KG1 (cell line): ENCODE data around the gene LOX.
"Not testable (repeated sequence)": the region's sequence is repeated elsewhere in the genome, so short reads cannot be mapped to it uniquely, and the experiment has no call there.

Source experiments
- DNase-seq: peaks from one replicate; lab custom pipeline; 2025; lab: John Stamatoyannopoulos, UW

The LOX gene

DNA sequence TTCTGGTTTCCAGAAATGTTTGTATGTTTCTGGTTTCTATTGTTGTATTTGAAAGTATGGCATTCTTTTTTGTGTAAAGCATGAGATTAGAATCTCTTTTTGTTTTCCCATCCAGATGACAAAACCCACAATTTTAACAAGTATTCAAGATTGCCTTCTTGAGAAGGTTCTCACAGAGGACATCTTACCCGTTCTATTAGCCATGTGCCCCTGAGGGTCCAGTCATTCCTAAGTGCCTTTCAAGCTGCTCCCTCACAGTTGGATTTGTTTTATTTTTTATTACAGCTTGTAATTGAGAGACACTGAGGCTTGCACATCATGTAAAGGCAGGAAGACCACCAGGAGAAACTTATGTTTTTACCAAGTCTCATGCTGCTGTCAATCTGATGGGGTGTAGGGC is 19.3 kb upstream of the LOX start:
- no peak for DNase-seq

DNA sequence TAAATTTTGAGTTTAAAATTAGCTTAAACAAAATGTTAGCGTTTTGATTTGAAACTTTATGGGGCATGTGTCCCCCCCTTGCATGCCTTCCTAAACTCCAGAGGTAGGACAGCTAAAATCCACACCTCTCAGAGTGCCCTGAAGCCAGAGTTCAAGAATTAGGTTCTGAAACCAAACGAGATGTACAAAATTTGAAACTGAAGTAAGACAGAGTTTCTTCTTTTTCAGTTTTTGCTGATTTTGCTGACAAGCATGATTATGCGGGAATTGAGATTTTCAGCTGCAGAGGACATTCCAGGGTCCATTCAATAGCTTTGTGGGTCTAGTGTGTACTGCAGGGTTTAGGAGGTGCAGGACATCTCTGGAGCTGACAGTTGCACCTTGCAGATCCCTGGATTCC is 17.1 kb upstream of the LOX start:
- no peak for DNase-seq

DNA sequence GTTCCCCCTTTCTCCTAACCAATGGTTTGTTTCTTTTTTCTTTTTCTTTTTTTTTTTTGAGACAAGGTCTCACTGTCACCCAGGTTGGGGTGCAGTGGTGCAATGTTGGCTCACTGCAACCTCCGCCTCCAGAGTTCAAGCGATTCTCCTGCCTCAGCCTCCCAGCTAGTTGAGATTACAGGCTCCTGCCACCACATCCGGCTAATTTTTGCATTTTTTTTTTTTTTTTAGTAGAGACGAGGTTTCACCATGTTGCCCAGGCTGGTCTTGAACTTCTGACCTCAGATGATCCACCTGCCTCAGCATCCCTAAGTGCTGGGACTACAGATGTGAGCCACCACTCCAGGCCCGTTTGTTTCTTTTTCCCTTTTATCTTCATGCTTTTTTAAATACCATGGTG is 16.2 kb upstream of the LOX start:
- DNase-seq: not testable (repeated sequence)

DNA sequence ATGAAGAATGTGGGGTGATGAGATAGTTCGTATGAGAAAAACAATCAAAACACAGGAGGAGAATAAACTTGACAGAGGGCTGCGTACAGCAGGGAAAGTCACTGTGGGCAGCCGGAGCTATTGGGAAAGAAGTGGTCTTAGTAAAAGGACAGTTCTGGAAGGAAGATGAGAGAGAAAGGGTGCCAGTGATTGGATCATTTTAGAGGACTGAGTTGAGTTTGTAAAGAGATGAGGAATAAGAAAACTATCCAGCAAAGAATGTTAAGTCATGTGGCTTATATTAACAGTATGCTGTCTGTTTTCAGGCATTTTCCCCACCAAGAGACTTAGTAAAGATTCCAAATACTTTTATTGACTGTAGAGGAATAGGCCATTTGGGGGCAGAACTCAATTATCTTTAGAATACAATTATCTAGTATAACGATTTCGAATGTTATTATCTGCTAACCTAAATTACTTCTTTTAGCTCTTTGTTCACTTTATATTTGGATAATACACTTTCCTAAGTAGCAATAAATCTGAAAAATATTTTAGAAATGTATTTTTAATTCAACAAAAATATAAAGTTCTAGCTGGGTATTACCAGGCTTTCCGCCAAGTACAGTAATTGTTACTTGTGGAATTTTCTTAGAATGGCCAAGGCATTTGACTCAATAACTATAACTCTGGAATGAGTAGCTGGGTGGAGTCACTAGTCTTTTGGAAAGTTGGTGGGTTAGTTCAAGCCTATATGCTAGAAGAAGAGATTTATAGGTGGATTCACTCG is 15.5 kb upstream of the LOX start:
- no peak for DNase-seq

DNA sequence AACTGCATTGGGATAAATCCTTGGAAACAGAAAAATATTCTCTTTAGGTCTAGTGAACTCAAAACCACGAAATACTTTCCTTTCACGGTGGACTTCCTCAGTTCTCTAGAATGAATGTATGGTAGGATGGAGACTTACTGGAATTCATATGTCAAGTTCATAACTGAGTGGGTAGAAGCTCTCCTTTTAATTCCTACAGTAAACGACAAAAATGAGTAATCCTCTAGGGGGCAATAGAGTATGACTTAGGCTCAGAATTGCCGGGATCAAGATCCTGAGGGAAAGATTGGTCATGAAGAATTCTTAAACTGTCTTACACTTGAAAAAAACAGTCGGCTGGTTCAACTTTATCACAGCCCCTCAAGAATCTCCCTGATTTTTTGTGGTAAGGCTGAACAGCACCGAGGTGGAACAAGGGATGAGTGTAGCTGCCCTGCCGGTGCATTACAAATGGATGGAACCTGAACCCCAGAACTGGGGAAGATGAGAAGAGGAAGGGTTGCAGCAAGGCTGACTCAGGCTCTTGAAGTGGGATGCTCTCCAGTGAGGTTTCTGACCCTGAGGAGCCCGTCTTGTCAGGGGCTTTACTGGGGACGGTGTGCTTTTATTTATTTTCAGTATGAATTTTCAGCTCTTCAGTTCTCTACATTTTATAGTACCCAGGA is 14.0 kb upstream of the LOX start:
- no peak for DNase-seq

DNA sequence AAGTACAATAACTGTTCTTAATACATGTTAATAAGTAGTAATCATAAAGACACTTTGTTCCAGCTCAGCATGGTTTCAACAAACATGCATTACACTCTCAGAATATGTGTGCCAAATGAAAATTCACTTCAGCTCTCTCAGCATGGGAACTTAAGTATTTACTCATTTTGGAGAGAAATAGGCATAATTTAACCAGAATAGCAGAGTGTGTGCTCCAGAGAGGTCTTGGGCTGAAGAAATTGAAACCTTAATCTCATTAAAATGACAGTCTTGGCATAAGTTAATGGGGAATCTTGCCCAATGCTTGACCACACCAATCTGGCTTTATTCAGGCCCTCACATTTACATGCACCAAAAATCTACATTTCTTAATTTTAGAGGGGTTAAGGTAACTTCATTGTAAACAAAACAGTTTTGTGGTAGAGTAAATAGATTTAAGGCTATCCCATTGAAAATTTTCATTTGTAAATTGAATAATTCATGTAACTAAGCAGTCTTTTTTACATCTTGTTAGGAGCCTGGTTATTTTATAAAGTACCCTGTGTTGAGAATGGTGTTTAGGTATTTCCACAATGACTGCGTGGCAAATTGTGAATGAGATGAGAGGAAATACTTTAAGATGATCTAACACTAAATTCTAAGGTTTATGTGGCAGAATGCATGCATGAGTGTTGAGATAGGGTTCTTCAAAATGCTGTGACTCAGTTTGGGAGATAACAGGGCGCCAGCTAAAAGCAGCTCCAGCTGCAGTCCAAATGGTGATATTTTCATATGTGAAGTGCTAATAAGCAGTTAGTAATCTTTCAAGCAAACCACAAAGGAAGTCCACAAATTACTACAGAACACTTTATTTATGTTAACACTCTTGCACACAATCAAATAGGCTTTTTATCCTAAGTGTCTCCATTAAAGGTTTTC is 11.3 kb upstream of the LOX start:
- no peak for DNase-seq

DNA sequence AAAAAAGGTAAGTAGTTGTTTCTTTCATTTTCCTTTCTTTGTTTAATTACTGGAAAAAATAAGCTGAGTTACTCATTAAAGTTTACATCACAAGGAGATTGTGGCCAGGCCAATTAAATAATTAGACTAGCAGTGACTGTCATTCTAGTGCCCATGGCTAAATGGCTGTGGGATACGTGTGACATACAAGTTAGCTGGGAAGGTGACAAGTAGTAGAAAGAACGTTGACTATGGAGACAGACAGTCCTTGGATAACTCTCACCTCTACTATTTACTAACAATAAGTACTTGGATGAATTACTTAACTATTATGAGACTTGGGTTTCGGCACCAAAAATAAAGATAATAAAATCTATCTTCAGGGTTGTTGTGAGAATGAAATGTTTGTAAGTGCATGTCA is 7.0 kb upstream of the LOX start:
- DNase-seq: no peak

DNA sequence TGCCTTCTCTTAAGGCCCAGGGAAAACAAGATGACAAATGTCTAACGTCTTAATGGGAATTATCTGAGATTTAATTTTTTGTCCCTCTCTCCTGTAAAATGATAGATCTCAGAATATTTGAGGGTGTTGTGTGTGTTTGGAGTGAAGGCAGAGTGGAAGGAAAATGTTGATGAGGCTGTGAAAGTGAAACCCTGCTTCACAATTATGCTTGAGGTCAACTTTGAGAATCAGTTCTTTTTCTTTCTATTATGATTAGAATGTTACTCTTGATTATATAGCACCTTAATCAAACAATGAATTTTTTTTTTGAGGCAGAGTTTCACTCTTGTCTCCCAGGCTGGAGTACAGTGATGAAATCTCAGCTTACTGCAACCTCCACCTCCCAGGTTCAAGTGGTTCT is 5.5 kb upstream of the LOX start:
- DNase-seq: no peak

DNA sequence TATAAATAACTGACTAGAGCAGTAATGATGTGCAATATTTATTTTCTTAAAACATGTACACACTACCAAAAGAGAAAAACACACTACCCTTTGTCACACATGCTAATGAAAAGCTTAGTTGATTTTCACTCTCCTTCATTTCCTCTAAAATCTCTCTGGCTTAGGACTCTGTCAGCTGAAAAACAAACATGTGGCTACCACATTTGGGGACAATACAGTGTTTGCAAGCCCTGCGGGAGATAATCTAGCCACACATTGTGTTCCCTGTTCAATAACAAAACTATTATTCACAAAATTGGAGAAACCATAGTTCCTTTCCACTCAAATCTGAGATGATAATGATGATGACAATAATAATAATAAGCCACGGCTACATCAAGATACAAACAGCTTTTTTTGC is 3.5 kb upstream of the LOX start:
- no peak for DNase-seq

DNA sequence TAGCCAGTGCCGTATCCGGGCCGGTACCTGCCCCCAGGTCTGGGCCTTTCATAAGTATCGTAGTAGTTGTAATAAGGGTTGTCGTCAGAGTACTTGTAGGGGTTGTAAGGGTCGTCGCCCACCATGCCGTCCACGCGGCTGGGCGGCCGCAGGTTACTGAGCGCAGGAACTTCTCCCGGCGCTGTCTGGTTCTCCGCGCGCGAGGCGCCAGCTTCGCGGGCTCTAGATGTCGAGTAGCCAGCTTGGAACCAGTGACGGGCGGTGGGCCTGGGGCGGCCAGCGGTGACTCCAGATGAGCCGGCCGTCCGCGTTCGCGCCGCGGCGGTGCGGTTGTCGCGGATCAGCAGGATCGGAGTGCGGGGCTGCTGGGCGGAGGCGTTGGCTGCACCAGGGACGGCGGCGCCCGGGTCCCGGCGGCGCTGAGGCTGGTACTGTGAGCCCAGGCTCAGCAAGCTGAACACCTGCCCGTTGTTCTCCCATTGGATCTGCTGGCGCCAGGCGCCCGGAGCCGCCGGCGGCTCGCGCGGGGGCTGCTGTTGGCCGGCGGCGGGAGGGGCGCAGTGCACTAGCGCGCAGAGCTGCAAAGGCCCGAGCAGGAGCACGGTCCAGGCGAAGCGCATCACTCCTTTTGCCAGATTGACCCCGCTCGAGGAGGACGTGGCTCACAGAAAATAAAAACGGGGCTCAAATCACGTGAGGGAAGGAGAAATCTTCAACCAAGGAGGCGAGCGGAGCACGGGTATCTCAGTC is 518 bp downstream of the LOX start:
- DNase-seq: no peak

DNA sequence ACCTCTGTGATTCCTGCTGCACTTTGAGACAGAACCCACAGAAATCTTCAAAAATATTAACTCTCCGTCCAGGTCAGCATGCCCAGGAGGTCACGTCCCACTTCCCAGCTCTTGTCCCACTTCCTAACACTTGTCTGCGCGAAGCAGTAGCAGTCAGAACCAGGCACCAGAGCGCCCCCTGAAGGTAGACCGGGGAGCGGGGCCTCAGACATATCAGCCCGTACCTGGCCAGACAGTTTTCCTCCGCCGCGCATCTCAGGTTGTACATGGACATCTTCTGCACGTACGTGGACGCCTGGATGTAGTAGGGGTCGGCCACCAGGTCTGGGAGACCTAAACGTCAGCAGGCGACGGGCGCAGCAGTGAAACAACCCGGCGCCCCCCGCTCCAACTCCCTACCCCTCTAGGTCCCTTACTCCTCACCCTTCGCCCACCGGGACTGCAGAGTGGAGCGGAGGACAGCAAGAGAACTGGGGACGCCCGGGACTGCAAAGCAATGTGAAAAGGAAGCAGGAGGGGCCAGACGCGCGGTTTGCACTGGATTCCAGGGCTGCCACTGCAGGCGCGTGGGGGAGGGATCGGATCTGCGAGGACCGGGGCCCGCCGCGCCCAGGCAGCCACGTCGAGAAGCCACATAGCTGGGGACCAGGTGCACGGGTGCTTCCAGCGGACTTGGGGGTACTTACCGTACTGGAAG is 1.2 kb downstream of the LOX start:
- no peak for DNase-seq

DNA sequence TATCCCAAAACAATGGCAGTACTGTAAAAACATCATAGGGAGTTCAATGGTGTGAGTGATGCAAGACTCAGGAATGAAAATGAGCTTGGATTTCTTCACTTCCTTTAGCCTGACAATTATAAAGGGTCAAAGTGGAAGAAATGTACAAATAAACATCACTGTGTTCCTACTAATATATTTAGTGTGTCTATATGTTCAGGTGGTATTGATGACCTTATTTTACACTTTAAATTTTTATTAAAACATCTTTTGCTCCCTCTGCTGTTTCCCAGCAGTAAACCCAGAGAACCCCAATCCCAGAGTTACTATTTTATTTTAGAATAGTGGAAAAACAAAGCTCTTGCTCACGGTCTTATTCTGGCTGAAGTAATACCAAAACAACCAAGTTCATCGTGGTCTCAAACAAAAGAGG is 2.0 kb downstream of the LOX start:
- no peak for DNase-seq

DNA sequence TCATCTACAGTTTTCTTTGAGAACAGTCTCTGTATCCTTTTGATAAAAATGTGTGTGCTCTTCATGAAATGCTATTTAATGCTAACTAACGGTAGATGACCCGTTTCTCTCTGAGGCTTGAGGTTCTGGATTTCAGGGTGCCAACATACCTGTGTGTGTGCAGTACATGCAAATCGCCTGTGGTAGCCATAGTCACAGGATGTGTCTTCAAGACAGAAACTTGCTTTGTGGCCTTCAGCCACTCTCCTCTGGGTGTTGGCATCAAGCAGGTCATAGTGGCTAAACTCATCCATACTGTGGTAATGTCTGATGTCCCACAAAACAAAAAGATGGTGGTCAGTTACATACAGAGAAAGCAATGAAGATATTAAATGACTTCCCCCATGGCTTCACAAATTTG is 4.2 kb downstream of the LOX start:
- DNase-seq: no peak

DNA sequence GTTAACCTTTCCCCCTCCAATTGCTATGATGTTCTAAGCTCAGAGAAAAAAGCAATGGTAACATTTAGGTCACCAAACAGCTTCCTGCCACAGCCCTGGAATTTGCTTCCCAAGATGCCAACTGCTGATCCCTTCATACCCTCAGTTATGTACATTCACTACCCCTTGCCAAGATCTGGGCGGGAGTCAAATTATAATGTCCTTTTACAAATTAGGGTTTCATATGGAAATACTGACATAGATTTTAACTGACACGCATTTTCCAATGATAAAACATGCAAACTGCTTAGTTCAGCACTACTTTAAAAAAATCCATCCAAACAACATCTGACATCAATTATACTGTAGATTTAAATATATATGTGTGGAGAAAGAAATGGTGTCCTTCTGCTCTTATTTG is 5.0 kb downstream of the LOX start:
- no peak for DNase-seq

DNA sequence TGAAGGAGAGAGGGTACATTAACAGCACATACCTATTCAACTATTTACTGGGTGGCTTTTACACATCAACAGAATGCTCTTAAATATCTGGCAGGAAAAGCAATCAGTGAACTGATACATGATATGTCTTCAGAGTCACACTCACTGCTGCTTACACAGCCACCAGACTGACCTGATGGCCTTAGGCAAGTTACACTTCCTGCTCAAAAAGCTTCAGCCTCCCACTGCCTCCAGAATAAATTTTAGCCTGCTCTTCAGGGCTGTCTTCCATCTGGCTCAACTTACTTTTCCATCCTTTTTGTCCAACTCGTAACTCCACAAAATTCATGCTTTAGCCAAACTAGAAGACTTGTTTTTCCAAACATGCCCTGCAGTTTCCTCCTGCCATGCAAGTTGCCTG is 10.7 kb downstream of the LOX start:
- DNase-seq: no peak

DNA sequence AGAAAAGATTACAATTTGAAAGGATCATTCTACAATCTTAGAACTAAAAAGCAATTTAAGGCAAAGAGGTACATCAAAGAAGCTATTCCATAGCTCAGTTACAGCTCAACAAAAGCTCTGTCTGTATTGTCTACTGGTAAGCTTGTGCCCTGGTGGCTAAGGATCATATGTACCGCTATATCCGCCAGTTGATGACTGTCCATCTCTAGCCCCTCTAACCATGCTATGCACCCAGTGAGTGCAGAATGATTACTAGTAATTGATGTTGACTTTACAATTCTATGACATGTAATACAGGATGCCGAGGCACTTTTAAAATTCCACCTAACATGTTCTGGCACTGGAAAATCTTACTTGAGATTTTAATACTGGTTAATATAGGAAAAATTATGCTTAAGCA is 13.1 kb downstream of the LOX start:
- no peak for DNase-seq

DNA sequence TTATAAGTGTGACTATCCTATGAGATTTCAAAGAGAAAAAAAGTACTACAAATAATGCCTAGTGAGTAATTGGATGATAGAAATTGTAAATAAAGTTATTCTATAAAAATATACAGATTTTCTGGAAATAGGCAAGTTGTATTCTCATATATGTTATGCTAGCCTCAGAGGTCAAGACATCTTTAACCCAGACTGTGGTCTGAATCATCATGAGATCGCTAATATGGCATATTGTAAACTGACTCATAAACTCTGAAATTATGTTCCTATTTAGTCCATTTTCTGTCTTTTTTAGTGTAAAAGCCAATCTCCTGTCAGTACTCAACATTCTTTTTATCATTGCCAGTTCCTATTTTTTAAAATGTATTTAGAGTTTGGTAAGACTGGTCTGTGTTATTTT is 14.2 kb downstream of the LOX start:
- DNase-seq: no peak

DNA sequence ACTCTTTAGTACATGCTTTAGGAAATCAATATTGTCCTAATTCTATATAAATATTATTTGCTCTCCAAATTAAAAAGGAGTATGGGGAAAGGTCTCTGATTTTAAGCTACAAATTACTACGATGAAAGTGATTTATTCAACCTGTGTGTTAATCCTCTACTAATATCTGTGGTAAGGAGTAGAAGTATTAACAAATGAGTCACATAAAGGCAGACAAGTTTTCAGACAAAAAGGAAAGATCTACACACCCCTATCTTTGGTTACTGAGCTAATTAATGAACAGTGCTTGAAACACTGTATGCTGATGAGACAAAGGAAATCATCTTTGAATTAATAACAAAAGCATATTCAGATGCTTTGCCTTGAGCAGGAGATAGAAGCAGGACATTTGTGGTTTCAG is 15.9 kb downstream of the LOX start:
- DNase-seq: no peak

DNA sequence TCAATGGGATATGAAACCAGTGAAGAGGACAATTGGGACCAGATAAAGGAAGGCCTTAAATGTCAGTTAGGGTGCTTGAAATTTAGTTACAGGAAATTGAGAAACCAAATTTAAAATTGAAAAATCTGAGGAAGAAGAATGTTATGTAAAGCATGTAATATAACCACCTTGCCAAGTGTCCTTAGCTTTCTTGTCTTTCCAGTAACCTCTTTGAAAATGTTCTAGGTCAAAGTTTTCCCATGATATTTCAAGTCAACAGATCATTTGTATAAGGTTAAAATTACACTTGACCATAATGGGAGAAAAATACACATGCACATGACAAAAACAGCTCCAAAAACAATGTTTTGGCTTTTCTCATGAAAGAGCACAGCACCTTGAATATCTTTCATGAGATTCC is 21.1 kb downstream of the LOX start:
- DNase-seq: no peak

DNA sequence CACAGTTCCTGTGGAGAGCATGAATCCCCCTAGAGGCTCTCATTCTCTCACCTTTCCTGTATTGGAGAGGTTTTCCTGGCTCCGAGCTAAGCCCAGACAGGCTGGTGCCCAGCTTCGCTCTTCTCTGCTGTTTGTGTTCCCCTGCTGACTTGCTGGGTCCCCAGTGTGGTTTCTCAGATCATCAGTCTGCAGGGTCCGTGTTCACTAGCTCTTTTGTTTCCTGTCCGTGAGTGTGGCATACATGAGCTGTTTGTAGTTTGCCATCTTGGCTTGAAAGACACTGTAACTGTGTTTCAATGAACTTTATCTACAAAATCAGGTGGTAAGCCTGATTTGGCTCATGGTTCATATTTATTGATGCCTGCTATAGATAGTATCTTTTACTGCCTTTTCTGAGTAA is 23.8 kb downstream of the LOX start:
- DNase-seq: no peak
